Brain pericyte (primary cell): ENCODE data around the gene IP6K1.
"Not testable (repeated sequence)": the region's sequence is repeated elsewhere in the genome, so short reads cannot be mapped to it uniquely, and the experiment has no call there.

ENCODE experiments used
- DNase-seq: peaks from one replicate; pipeline ENCODE4 v3.0.0-alpha.2; 2012; ENCODE audit warnings: low read depth, low spot score

The IP6K1 gene

DNA sequence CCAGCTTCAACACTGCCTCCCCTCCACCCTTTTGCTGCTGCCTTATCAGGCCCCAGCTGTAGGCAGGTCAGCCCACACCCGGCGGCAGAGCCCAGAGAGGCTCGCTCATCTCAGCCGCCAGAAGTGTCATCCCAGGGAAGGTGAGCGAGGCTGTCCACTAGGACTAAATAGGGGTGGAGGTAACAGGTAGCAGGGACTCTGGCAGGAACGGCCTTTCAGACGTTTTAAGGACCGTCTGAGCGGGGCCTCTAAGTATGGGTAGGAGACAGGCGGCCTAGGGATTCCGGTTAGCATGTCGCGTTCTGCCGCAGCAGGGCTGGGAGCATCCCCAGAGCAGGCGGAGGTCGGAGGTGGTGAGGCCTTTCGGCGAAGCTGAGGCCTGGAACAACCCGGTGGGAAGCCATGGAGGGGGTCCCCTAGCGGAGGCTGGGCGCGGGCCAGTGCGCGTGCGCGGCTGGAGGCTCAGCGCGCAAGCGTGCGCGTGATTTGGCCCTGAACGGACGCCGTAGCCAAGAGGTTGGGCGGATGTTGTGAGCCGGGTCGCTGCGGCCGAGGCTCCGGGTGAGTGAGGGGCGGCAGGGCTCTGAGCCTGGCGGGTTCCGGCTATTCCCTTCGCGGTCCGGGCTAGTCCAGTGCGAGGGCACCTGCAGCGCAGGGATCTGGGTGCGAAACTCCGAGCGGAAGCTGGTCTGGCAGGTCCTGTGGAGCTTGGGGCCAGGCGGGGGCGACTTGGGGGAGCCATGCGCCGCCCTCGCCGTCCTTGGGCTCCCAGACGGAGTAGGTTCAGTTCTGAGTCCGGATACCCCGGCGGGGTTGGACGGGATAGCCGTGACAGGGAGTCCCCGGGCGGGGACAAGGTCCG, 97.1 kb downstream of the IP6K1 start, which contains the start of the genes MST1 and RNF123:
TSS of gene MST1 (minus strand) at position 429 of the 862 bp plus-strand sequence. CDS start 783 bp downstream, outside the sequence.
TSS of gene RNF123 (plus strand) at position 512 of the 862 bp plus-strand sequence. CDS start 1,609 bp downstream, outside the sequence.
- DNase-seq: peak; percentile 65

DNA sequence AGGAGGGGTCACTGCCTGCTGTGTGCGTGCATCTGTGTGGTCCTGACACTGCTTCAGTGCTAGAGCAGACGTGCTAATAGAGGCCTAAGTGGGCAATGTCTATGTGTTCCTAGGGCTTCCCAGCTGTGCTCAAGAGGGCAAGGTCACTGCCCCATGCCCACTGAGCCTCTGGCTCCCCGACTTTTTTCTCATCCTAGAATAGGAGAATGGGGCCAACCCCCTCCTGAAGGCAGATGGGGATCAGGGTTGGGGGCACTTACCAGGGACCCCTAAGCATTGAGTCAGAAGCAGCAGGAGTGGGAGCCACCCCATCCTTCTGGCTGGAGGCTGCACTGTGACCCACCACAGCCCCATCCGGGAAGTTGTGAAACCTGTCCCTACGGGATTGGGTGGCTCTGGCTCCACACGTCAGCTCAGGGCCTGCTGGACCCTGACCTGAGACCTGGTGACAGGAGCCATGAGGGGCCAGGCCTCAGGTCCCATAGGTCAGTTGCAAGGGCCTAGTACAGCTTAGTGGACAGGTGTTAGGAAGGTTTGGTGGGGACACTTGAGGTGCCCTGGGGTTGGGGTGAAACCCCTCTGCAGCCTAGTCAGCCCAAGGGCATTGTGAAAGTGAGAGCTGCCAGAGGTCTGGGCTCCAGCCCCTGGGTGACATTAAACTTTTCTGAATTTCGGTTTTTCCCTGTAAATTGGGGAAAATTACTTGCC, 97.8 kb downstream of the IP6K1 start:
- DNase-seq: not testable (repeated sequence)

DNA sequence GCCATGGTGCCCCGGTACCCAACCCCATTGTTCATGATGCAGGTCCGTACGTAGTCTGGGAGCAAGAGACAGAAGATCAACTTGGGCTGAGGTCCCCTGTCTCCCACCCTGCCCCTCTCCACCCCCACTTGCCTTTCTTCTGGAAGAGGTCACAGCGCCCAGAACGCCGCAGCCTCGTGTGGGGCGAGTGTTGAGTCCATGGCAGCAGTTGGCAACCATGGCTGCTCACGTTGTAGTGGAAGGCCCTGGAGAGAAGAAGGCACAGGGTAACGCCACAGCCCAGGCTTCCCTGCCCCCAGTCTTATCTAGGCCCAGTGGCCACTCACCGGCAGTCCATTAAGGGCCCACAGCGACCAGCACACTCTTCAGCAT, 98.9 kb downstream of the IP6K1 start:
- DNase-seq: not testable (repeated sequence)

DNA sequence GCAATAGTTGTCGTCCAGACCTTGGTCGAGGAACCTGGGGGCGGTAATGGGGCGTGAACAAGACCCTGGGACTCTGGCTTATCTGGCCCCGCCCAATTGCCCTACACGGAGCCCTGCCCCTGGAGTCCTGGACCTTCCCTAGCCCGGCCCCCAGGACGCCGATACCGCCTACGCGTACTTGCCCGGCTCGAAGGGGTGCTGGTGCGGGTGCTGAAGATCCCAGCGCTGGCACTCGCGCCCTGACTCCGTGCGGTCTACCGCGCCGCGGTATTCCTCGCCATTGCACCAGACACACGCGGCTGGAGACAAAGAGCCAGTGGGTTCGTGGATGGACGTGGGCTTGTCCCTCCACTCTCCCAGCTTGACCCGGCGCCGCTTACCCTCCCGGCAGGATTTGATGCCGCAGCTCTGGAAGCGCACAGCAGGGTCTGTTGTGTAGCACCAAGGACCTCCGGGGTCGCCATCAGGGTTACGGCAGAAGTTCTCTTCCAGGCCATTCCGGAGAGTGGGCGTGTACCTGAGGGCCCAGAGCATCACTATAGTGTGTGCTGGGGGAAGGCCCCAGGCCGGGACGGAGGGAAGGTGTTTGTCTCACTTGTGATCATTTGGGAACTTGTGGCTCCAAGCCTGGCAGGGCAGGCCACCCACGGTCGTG, 99.4 kb downstream of the IP6K1 start:
- not testable (repeated sequence) for DNase-seq

DNA sequence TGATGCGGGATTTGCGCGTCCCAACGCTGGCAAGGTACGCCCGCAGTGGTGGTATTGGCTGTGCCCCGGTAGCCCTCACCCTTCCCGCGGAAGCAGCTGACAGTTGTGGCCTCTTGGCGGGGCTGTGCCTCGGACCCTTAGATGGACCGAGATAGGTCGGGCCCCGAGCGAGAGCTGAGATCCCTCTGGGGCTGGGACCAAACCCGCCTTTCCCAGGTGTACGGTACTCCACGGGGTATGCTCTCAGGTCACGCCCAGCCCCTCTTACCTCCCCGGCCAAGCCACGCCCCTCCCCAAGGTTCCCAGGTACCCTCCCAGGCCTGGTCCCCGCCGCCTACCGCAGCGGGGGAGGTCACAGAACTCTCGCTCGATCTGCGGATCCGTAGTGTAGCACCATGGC, 100.0 kb downstream of the IP6K1 start:
- not testable (repeated sequence) for DNase-seq

DNA sequence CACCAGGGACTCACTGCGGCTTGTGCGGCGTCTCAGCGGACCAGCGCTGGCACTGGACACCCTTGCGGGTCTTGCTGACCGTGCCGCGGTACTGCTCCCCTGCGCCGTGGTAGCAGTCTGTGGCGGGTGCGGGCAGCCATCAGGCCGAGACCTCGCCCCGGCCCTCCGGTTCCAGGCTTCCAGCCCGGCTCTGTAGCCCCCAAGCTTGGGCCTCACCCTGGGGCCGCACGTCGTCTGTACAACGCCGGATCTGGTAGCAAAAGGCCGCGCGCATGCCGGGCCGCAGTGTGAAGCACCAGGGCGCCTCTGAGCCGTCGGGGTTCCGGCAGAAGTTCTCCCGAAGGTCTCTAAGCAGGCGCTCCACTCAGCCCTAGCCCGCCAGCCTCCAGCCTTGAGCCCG, 100.5 kb downstream of the IP6K1 start:
- not testable (repeated sequence) for DNase-seq

DNA sequence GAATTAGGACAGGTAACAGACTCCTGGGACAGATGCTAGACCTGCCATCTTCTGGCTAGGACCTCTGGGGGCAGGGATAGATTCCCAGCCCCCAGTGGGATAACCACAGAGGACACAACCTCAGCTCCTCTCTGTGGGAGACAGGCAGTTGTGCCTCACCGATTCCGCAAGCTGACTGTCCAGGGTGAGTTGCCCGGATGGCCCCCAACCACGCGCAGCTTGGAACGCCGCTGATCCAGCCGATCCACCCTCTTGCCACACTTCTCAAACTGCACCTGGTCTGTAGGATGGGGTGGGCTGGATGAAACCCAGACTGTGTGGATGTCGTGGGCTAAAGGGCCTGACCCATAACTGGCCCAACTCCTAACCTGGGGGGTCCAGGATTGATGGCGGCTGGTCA, 101.2 kb downstream of the IP6K1 start:
- not testable (repeated sequence) for DNase-seq

DNA sequence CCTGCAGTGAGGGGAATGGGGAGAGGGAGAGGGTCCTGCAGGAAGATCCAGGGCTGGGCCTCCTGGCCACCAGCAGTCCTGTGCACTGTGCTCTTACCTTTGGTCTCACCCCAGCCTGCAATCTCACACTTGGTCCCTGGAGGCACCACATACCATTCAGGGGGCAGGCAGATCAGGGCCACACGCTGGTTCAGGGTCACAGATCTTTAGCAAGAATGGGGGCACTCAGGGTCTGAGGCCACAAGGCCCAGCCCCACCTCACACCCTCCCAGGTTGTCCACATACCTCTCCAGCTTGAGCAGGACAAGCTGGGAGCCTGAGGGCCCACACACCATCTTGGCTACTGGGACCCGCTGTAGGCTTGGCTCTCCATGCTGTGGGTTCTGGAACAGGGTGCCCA, 101.9 kb downstream of the IP6K1 start:
- DNase-seq: not testable (repeated sequence)

DNA sequence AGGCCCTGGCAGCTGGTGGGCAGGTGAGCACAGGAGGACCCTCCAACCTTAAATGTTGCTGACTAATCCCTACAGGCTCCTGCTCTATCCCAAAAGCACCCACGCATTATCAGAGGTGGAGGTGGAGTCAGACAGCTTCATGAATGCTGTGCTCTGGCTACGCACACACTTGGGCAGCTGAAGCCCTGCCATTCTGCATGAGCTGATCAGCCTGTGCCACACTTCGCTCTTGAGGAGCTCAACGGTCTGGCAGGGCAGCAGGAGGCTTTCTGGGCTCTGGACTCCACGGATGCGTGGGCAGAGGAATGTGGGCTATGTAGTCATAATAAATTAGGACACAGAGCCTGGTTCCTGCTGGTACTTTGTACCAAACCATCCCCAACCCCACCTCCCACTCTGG, 103.2 kb downstream of the IP6K1 start:
- no peak for DNase-seq

DNA sequence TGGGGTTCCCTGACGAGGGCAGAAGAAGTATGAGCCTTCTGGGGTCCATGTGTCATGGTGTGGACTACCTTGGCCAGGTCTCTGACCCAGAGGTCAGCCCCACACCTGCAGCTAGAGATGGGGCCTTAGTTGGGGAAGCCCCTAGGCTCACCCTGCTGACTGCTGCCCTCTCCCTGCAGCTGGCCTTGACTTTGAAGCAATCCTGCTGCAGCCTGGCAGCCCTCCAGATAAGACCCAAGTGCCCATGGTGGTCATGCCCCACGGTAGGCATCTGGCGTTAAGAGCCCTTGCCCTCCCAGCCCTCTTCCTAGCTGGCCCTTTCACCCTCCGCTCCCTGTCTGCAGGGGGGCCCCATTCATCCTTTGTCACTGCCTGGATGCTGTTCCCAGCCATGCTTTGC, 104.8 kb downstream of the IP6K1 start:
- DNase-seq: no peak

DNA sequence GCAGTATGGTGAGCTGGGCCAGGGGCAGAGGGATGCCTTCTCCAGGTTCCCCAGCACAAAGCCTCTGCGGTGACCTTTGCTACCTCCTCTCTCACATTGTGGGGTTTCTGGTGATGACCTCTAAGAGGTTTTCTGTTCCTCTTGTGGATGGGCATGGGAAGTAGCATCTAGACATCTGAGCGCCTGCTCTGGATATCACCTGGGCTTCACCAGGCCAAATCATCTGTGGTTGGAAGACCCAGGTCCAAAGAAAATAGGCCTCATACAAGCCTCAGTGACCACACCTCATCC, 105.2 kb downstream of the IP6K1 start:
- DNase-seq: no peak

DNA sequence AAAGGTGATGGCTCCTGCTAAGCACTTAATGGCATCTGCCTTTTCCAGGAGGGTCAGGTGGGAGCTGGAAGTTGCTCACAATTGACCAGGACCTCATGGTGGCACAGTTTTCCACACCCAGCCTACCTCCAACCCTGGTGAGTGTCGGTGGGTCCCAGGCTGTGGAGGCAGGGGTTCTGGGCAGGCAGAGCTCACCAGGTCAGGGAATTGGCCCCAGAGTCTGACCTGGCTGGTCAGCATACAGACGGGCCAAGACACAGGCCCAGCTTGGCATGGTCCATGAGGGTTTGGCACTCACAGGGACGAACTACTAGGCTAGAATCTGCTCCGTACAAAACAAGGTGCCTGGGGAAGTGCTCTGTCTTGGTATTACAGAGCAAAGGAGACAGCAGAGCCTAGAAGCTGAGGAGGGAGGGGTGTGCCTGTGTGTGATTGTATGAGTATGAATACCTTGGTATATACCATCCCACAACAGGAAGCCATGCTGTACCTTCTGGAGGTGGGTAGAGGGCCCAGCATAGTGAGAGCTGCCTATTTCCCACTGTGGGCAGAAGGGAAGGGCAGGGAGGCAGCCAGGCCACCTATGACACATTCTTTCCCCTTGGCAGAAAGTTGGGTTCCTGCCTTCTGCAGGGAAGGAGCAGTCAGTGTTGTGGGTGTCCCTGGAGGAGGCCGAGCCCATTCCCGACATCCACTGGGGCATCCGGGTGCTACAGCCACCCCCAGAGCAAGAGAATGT, 105.7 kb downstream of the IP6K1 start:
- DNase-seq: no peak

DNA sequence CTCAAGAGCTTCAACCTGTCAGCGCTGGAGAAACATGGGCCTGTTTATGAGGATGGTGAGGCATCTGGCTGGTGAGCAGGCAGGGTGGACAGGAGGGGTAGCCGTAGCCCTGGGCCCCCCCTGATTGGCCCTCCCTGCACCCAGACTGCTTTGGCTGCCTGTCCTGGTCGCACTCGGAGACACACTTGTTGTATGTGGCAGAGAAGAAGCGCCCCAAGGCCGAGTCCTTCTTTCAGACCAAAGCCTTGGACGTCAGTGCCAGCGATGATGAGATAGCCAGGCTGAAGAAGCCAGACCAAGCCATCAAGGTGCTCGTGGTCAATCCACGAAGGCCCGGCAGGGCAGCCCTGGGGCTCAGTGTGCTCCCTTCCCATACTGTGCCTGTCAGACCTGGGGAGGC, 110.4 kb downstream of the IP6K1 start:
- no peak for DNase-seq

DNA sequence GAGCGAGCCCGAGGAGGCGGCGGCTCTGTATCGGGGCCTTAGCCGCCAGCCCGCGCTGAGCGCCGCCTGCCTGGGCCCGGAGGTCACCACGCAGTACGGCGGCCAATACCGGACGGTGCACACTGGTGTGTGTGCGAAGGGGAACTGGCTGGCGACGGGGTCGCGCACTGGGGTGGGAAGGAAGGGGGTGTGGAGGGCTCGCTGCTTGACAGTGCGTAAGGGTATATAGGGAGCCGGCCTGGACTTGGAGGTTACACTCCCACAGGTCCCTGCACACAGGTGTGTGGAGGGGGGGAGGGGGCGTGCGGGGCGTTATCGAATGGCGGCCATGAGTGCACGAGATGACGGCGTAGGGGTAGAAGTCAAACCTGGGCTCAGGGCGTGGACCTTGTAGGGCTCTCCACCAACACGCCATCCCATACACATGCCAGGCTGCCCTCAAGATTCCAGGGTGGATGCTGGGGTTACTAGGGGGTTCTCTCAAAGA, 111.8 kb downstream of the IP6K1 start:
- no peak for DNase-seq
